KMS-11 (cell line): Measurements from ENCODE around the gene AGO3.

Experiments used
- H2AFZ ChIP-seq: fragments of 200-600 bp; sonication (generic); 2 replicates; pipeline ENCODE4 v1.6.1; 2016; ENCODE audit warnings: antibody characterized with exemption, mixed run types, low read depth
- H3K27ac ChIP-seq: fragments of 200-600 bp; sonication (generic); 2 replicates; pipeline ENCODE4 v1.6.1; 2016; ENCODE audit warnings: mild to moderate bottlenecking, mixed run types
- H3K27me3 ChIP-seq: fragments of 200-600 bp; sonication (generic); 2 replicates; pipeline ENCODE4 v1.6.1; 2017; ENCODE audit warnings: mild to moderate bottlenecking, low read depth, mixed run types, moderate library complexity; ENCODE audit not compliant: insufficient read depth
- H3K36me3 ChIP-seq: fragments of 200-600 bp; sonication (generic); 2 replicates; pipeline ENCODE4 v1.6.1; 2017; ENCODE audit warnings: mild to moderate bottlenecking, mixed run types; ENCODE audit not compliant: insufficient read depth
- H3K4me1 ChIP-seq: fragments of 200-600 bp; sonication (generic); 2 replicates; pipeline ENCODE4 v1.6.1; 2016; ENCODE audit warnings: mild to moderate bottlenecking, low read depth, mixed run types; ENCODE audit not compliant: poor library complexity, severe bottlenecking
- H3K4me2 ChIP-seq: fragments of 200-600 bp; sonication (generic); 2 replicates; pipeline ENCODE4 v1.7.0; 2016; ENCODE audit warnings: mild to moderate bottlenecking, mixed run types
- H3K4me3 ChIP-seq: fragments of 200-600 bp; sonication (generic); IDR thresholded peaks from 2 replicates; pipeline ENCODE4 v1.6.1; 2017; ENCODE audit warnings: low read depth, low read length, mixed read lengths; ENCODE audit not compliant: insufficient read depth
- H3K79me2 ChIP-seq: fragments of 200-600 bp; sonication (generic); 2 replicates; pipeline ENCODE4 v1.6.1; 2016; ENCODE audit warnings: low read depth, mixed run types; ENCODE audit not compliant: insufficient read depth
- H3K9ac ChIP-seq: fragments of 200-600 bp; sonication (generic); 2 replicates; pipeline ENCODE4 v1.6.1; 2016; ENCODE audit warnings: mild to moderate bottlenecking, mixed run types
- H4K20me1 ChIP-seq: fragments of 200-600 bp; sonication (generic); 2 replicates; pipeline ENCODE4 v1.6.1; 2016; ENCODE audit warnings: mild to moderate bottlenecking, mixed run types; ENCODE audit not compliant: insufficient read depth
- CTCF ChIP-seq: fragments of 200-600 bp; sonication (generic); conservative IDR thresholded peaks from 2 replicates; pipeline ENCODE4 v1.6.1; 2017; ENCODE audit warnings: low read depth, mild to moderate bottlenecking, antibody characterized with exemption, low read length, moderate library complexity, mixed read lengths

The AGO3 gene

GRCh38 chr1:36092798-36093185, 161.9 kb downstream of the AGO3 start:
- no peaks in the 10 kb centered on the region for H4K20me1 ChIP-seq
- peaks cover 10% of the 10 kb centered on the region for H3K4me1 ChIP-seq
- peaks cover 23% of the 10 kb centered on the region; the same call in 1 of the 2 replicates for H3K79me2 ChIP-seq
- H3K9ac ChIP-seq: no peak overlapping the region
- H3K36me3 ChIP-seq: no peaks in the 10 kb centered on the region
- H3K4me3 ChIP-seq: no peak overlapping the region
- no peak overlapping the region for H3K4me2 ChIP-seq
- H3K27ac ChIP-seq: no peak overlapping the region
- H2AFZ ChIP-seq: no peak overlapping the region
- H3K27me3 ChIP-seq: no peaks in the 10 kb centered on the region
- TF ChIP-seq CTCF: no peak

GRCh38 chr1:36093226-36093625, 162.3 kb downstream of the AGO3 start:
- peaks cover 9% of the 10 kb centered on the region for H3K4me1 ChIP-seq
- H2AFZ ChIP-seq: no peak overlapping the region
- no peak overlapping the region for H3K9ac ChIP-seq
- H3K36me3 ChIP-seq: no peaks in the 10 kb centered on the region
- peaks cover 23% of the 10 kb centered on the region; the same call in 1 of the 2 replicates for H3K79me2 ChIP-seq
- no peak overlapping the region for H3K4me2 ChIP-seq
- no peak overlapping the region for H3K4me3 ChIP-seq
- no peak for TF ChIP-seq CTCF
- no peaks in the 10 kb centered on the region for H3K27me3 ChIP-seq
- H3K27ac ChIP-seq: no peak overlapping the region
- no peaks in the 10 kb centered on the region for H4K20me1 ChIP-seq

GRCh38 chr1:36093929-36094328, 163.0 kb downstream of the AGO3 start:
- Histone ChIP-seq H3K36me3 (no peaks in the 10 kb centered on the region), H3K27me3 (no peaks in the 10 kb centered on the region), H3K79me2 (peaks cover 23% of the 10 kb centered on the region; the same call in 1 of the 2 replicates), H3K27ac (no peak overlapping the region), H3K4me1 (peaks cover 7% of the 10 kb centered on the region), H4K20me1 (no peaks in the 10 kb centered on the region), H2AFZ (no peak overlapping the region), H3K4me3 (no peak overlapping the region), H3K4me2 (no peak overlapping the region), H3K9ac (no peak overlapping the region)
- no peak for TF ChIP-seq CTCF

- H4K20me1 ChIP-seq: no peaks in the 10 kb centered on the region
- no peaks in the 10 kb centered on the region for H3K27me3 ChIP-seq
- peaks cover 15% of the 10 kb centered on the region; the same call in 1 of the 2 replicates for H3K79me2 ChIP-seq
- H3K4me3 ChIP-seq: no peak overlapping the region
- H3K4me2 ChIP-seq: no peak overlapping the region
- H2AFZ ChIP-seq: no peak overlapping the region
- H3K36me3 ChIP-seq: no peaks in the 10 kb centered on the region
- no peak for TF ChIP-seq CTCF
- peaks cover 7% of the 10 kb centered on the region for H3K4me1 ChIP-seq
- no peak overlapping the region for H3K9ac ChIP-seq
- no peak overlapping the region for H3K27ac ChIP-seq
Observed at GRCh38 chr1:36094621-36095061, 163.7 kb downstream of the AGO3 start.
